GM19324 (cell line): ENCODE data around the gene RPTOR.
"Not testable (repeated sequence)": the region's sequence is repeated elsewhere in the genome, so short reads cannot be mapped to it uniquely, and the experiment has no call there.

Source experiments
- ATAC-seq: cut with Tn5 transposase; IDR thresholded peaks from one replicate; pipeline ENCODE4 v1.9.1; 2021; ENCODE audit warnings: mild to moderate bottlenecking, moderate library complexity; ENCODE audit not compliant: unreplicated experiment, low FRiP score

Gene RPTOR

DNA sequence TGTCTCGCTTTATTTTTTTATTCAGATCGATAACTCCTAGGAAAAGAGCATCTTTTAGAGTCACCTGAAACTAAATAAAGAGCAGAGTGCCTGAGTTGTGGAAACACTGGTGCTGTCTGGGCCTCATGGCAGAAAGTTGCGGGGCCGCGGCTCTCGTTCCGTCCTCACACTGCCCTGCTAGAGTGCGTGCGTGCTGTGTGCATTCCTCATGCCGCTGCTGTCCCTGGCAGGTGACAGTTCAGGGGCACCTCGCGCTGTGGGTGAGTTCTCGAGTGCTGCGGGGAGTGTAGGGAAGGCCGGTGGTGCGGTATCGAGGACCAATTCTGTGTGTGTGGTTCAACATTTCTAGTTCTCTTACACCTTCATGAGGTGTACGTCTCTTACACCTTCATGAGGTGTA is 136.6 kb downstream of the RPTOR start:
- ATAC-seq: no peak

DNA sequence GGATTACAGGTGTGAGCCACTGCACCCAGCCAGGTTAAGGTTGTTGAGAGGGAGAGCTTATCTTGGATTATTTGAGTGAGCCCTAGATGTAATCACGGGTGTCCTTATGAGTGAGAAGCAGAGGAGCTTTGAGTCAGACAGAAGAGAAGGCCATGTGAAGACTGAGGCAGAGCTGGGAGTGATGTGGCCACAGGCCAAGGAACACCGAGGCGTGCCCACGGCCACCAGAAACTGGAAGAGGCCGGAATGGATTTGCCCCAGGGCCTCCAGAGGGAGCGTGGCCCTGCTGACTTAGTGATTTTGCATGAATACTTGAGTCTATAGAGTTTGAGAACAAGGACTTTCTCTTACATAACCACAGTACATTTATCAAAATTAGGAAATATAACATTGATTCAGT is 137.7 kb downstream of the RPTOR start:
- no peak for ATAC-seq

DNA sequence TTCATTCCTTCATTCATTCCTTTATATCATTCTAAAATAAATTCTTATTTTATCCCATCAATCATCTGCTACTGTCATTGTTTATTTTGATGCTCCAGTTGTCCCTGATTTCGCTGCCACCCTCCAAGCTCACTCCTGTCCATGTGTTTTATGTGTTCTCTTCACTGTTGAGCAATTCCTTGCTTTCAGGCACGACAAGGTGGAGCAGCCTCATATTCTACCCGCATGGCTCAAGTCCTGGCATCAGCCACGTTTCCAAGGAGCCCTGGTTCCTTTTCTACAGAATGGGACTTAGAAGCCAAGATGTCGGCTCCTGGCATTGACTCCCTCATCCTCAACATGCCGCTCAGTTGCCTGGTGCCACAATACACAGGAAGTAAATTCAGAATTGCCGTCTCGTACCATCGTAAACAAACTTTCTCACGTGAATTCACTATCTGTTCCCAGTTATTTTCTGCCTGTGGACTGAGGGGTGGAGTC is 139.0 kb downstream of the RPTOR start:
- ATAC-seq: no peak

DNA sequence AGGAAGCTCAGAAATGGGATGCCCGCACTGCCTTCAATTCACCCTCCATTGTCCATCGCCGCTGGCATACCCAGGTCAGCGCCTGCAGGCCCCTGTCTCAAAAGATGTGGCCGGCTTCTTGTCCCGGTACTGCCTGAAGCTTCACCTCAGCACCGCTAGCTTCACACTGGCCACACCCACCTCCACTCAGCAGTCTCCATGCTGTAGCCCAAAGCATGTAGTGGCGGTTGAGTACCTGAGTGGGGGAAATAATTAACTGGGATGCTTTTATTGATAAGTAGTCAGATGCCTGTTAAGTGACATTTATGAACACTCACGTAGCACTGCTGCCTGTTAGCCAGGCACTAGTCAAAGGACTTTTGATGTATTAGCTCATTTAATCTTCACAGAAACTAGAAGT is 143.2 kb downstream of the RPTOR start:
- no peak for ATAC-seq

DNA sequence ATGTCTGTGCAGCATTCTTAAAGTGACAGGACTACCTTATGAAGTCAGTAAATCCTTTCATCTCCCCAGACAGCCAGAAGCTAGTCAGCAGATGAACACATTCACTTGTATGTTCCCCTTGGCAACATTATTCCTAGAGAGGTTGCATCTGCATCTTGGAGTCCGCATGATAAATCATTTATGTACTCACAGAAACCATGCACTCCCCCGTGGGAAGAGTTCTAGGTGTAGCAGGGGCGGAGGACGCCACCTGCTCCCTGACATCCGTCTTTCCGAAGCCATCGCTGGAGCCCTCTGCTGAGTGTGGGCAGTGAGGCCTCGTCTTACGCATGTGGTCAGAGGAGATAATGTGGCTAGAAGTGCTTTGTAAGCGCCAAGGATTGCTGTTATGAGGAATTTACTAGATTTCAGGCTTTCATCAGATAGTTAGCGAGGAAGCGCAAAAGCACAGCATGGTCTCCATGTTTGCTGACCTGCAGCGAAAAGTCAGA is 144.5 kb downstream of the RPTOR start:
- no peak for ATAC-seq

DNA sequence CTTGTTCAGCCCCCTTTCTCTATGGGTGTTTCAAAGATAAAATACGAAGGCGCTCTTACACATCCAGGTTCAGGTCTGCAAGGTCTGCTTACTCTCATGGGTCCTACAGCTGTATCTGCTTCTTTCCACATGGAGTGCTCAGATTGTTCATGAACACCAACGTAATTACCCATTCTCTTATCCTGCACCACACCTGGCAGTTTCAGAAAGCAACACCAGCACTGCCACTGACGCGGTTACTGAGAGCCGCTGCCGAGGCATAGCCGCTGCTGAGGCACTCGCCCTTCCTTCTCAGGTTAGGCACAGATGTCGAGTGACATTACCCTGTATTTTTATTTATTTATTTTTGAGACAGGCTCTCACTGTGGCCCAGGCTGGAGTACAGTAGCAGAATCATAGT is 147.1 kb downstream of the RPTOR start:
- ATAC-seq: no peak

DNA sequence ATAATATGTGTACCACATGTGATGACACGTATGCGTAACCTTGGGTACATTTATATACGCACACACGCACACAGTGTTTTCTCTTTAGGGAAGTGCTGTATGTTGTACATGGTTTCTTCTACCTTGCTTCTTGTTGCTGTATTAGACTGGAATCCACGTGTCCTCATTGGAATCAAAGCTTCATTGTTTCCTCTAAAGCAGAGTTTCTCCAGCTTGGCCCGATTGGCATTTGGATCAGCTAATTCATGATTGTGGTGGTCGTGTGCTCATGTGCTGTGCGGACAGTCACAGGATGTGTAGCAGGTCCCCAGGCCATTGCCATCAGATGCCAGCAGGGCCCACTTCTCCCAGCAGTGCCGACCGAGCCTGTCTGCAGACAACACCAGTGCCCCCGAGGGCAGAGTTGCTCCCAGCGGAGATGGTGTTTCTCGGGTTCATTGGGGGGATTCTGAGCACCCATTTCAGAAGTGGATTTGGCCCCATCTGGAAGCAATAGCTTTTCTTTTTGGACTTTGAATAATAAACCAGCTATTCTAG is 148.4 kb downstream of the RPTOR start:
- ATAC-seq: no peak

DNA sequence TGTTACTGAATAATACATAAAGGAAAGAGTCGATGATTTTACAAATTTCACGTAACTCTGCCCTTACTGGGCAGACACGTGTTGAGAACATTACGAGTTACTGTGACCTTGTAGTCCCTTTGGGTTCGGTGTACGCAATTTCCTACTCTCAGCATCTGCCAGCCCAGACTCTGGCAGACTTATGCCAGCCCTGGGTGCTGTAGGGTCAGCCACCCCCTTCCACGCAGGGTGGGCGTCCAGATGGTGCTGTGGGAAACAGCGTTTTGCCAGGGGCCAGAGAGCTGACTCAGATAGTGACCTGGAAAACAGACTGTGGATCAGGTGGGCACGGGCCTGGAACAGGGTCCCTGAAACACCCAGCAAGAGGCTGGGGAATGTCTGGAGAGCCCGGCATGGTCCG is 148.9 kb downstream of the RPTOR start:
- ATAC-seq: no peak

DNA sequence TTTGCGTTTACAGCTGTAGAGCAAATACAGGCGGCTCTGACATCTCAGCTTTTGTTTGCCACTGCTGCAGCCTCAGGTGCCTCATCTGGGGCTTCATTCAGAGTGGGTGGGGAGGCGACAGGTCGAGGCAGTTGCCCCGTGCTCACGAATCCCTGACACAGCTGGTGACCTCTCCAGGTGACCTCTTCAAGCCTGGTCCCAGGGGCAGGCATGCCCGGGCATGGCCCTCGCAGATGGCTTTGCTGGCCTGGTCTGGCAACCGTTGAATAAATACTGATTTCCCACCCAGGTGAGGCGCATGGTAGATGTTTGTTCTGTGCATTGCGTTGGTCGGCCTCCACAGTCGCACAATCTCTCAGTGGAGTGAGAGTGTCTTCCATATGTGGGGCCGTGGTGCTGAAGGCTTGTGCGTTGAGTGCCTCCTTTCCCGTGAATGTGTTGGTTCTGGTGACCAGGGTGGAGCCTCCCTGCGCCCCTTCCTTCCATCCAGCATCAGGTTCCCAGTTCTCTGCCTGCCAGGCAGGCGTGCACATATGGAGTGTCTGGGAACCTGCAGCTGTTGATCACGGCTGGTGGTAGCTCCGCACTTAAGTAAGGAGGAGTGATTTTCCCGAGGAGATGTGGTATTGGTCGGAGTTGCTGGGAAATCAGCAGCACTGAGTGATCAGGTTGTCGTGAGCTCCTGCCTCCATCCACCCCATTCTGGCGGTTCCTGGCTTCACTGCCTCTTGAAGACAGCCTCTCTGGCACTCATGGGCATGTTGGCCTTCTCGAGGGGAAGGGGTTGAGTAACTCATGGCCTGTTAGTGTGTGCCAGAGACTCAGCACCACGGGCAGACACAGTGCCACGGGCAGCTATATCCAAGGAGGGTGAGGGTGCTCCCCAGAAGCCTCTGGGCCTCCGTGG is 149.7 kb downstream of the RPTOR start:
- ATAC-seq: no peak

DNA sequence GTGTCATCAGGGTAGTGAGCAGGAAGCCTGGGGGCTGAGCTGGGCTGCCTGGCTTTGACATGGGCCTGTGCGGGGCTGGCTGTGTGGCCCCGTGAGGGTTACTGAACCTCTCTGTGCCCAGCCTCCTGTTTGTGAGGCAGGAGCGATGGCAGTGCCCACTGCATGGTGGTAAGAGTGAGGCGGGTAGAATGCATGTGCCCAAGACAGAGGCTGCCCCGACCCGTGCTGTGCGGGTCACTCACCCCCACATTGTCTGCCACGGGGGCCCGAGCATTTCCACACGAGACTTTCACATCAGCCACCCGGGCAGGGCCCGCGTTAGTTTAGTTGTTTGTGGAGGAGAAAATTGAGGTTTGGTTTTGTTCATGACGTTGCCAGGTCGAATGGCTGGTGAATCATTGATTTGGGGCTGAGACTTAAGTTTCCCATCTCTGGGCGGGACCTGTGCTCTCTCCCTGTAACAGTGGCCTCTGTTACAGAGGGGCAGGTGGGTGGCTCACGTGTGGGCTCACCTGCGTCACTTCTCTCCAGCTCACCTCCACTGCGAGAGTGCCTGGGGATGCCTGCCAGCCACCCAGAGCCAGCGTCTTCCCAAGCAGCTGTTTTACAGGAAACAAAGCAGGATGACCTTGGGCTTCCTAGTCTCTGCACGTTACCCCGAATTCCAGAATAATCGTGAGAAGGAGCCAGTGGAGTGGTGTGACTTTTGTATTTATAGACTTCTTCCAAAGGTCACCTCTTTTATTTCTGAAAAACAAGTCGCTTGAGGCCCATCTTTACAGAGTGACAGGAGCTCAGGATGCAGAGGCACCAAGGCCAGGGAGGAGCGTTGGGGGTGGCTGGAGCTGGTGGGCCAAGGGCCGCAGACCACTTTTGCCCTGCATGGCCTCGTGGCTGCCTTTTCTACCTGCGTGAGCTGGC is 150.6 kb downstream of the RPTOR start:
- no peak for ATAC-seq

DNA sequence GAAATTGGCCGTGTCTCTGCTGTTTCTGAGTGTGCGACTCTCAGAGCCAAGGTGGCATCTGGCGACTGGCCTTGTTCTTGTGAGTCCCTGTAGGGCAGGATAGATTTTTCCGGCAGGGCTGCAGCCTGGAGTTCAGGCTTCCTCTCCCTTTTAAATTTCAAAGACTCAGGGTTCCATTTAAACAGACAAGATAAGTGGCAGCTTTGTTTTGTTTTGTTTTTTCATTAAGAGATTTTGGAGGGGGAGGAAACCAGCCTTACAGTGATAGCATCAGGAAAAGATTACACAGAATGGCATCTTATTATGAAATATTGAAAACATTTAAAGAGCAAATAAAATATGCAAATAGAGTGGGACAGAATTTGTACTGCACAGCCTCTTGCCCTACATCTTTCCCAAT is 151.3 kb downstream of the RPTOR start:
- ATAC-seq: no peak

DNA sequence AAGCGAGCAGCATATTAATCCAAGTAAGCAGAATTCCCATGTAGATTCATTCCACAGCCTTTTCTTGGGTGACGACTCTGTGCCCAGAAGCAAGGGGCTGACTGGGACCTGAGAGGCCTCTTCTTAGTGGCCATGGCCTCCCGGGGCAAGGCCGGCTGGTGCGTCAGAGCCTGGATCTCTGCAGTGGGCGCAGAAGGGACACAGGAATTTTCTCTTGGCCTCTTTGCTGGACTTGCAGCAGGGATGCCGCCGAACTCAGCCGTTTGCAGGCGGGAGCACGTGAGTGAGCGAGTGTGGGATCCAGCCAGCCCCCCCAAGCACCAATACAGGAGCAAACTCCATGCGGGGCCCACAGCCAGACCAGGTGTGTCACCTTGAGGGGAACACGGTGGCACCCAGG is 151.8 kb downstream of the RPTOR start:
- no peak for ATAC-seq

DNA sequence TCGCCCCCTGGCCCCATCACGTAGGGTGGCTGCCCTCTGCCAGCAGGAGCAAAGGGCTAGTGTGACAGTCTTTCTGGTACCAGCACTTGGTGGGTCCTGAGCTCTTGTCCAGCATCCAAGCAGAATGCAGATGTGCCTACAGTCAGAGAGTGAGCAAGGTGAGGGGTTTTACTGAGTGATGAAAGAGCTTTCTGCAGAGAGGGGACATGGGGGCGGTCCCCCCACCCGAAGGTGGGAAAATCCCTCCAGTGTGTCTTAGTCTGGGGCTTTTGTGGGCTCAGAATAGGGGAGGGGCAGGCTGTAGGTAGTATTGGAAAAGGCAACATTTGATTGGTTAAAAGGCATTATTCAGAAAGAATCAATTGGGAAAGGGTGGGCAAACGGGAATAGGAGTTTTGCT is 152.3 kb downstream of the RPTOR start:
- no peak for ATAC-seq

DNA sequence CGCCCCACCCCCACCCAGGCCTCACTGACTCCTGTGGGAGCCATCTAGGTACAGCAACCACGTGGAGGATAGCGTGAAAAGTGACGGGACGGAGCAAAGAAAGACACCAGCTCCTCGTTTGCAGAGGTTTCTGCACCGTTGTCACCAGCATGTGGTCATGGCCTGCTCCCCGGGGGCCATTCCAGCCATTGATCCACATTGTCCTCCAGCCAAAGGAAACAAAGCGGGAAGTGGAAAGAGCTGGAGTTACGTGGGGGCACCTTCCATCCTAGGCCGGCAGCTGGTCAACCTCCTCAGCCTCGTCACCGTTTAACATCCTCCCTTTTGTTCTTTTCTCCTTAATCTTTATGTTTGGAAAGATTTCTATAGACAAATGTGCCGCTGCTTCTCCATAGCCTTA is 153.7 kb downstream of the RPTOR start:
- no peak for ATAC-seq

DNA sequence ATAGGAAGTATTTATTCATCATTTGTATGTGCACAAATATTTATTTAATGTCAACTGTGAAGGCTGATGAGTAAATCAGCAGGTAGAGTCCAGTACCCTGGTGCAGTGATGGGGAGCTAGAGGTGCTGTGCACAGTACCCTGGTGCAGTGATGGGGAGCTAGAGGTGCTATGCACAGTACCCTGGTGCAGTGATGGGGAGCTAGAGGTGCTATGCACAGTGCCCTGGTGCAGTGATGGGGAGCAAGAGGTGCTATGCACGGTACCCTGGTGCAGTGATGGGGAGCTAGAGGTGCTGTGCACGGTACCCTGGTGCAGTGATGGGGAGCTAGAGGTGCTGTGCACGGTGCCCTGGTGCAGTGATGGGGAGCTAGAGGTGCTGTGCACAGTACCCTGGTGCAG is 154.6 kb downstream of the RPTOR start:
- not testable (repeated sequence) for ATAC-seq

DNA sequence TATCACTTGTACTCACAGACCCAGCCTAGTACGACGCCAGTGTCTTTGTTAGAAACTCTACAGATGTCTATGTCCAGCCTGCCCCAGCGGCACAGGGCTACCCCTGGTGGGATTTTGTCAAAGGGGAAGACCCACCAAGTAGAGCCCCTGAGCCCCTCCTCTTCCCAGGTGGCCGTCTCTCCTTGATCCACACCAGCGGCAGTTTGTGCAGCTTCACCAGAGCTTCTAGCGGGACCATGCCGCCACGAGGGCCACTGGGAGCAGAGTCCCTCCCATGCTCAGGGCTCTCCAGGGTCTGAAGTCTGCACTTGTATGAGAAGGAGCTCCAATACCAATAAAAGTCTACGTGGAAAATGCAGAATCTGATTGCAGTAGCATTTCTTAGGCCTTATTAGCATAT is 157.1 kb downstream of the RPTOR start:
- ATAC-seq: no peak

DNA sequence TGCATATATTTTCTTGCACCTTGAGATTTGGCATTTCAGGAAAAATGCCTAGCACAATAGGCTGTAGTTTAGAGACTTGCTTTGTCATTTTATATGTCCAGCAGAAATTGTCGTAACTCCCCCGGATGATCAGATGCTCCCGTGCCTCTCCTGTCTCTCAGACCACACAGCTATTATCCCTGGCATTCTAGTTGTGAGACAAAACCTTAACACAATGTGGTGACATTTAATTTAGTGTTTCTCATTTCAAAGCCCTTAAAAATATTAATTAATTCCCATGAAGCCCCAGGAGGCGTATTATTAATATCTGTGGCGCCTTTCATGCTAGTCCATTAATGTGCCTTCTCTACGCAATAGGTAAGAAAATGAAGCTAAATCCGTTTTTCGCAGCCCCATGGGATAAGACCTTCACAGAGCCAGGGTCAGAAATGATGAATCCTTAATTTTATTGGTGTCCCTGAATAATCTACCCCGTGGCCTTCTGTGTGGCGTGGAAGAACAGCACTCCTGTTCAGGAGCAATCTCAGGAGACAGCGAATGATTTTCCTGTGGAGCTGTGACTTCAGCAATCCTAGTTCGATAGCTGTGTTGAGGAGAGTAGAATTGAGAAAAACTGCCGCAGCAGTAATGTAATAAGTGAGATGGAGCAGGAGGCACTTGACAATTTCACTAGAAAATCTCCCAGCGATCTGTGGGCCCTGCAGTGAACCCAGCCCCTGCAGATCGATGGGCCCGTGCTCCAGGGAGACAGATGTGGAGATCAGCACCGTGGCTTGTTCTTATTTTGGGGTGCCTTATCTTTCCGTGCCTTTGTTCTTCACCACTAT is 157.9 kb downstream of the RPTOR start:
- ATAC-seq: no peak

DNA sequence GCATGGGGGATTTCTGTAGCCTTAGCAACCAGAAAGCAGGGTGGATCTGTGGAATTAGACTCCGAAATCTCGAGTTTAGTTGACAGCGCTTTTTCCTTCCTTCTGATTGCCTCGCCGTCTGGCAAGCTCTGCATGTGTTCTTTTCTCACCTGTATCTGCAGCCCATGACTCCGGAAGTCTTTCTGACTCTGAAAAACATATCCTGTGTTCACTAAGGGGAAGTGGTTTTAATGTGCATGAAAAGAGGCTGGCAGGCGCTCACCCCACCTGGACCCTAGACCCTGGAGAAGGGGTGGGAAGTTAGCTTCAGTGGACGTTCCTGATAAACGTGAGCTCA is 158.5 kb downstream of the RPTOR start:
- ATAC-seq: no peak

DNA sequence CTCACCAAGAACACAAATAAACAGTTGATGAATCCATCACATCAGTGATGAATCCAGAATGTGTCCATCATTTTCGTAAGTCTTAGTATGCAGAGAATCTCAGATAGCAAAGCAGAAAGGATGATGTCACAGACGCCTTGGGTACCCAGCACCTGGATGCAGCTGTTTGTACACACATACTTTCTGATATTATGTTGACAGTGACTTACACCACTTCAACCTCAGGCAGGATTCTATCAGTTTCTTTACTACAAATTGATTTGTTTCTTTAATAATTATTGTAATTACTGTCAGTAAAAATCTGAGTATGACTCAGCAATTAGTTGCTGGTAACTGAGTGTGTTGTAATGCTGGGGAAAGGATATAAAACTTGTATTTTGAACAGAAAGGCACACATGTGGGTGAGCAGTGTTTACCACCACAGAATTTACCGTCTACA is 159.8 kb downstream of the RPTOR start:
- no peak for ATAC-seq

DNA sequence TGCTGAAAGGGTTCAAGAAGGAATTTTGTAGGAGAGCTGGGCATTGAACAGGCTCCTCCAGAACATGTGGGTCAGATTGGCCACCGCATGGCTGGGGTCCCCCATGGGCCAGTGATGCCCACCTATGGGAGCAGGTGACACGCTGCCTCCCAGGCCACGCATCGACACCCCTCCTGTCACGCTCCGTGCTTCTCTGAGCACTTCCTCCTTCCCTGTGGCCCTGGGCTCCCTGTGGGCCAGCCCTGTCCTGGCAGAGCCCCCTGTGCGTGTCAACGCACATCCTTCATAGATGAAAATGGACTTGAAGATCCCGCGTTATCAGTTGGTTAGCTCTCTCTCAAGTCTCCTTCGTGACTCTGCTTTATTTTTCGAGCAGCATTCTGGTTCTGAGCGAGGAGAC is 160.3 kb downstream of the RPTOR start:
- no peak for ATAC-seq
